HG02981 (cell line): ENCODE measurements around the gene GLB1L2.

Experiments used
- ATAC-seq: cut with Tn5 transposase; IDR thresholded peaks from one replicate; pipeline ENCODE4 v1.9.1; 2021; ENCODE audit warnings: mild to moderate bottlenecking, moderate library complexity; ENCODE audit not compliant: unreplicated experiment

Gene GLB1L2

DNA sequence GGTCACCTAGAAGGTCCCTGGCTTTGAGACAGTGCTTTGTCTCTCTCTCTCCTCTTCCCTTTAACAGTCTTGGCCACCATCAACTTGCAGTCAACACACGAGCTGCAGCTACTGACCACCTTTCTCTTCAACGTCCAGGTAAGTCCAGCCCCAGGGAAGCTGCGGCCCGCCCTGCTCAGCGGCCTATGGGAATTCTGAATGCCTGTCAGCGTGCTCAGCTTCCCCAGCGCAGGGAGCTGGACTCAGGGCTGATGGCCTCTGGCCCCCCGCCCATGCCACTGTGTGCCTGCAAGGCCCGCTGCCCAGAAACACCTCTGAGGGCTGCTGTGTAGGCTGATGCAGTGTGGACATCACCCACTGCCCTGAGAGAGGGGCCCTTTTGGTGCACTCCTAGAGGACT, 32.5 kb downstream of the GLB1L2 start:
- ATAC-seq: no peak

- no peak for ATAC-seq
Measured at GRCh38 chr11:134365011-134365925, 33.5 kb downstream of the GLB1L2 start.

GRCh38 chr11:134366254-134366653, 34.5 kb downstream of the GLB1L2 start:
- no peak for ATAC-seq

- ATAC-seq: no peak
Measured at GRCh38 chr11:134367781-134368180, 36.0 kb downstream of the GLB1L2 start.

- ATAC-seq: no peak
Measured at GRCh38 chr11:134369656-134370525, 38.1 kb downstream of the GLB1L2 start.

- no peak for ATAC-seq
Measured at GRCh38 chr11:134370526-134371435, 39.0 kb downstream of the GLB1L2 start.

DNA sequence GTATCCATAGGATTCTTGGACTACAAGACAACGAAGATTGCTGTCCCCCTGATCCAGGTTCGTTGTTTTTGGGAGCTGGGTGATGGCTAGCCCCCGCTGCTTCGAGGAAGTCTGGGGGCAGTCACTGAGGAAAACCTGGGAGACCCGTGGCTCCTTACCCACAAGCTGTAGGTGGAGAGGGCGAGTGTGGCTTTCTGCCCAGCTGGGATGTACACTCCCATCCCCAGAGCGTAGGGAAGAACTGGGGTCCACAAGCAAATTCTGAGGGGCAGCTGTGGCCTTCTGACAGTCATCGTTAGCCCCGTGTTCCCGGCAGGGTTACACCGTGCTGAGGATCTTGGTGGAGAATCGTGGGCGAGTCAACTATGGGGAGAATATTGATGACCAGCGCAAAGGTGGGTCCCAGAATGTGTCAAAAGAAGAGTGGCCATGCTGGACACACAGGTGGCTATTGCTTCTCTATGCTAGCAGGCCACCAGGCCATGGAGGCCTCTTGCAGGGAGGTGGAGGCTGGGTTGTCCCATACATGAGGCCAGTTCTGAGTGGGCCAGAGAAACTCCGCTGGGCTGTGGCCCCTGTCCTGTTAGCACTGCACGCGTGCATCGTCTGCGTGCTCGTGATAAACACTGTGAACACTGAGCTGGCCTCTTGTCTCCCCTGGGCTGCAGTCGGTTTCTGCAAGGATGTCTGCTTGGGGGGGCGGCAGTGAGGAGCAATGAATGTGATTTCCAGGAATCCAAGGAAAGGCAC, 39.8 kb downstream of the GLB1L2 start:
- ATAC-seq: no peak

- ATAC-seq: no peak
Measured at GRCh38 chr11:134372536-134372935, 40.7 kb downstream of the GLB1L2 start.

GRCh38 chr11:134372961-134373360, 41.2 kb downstream of the GLB1L2 start:
- no peak for ATAC-seq

- no peak for ATAC-seq
Measured at GRCh38 chr11:134373591-134374052, 41.8 kb downstream of the GLB1L2 start.

DNA sequence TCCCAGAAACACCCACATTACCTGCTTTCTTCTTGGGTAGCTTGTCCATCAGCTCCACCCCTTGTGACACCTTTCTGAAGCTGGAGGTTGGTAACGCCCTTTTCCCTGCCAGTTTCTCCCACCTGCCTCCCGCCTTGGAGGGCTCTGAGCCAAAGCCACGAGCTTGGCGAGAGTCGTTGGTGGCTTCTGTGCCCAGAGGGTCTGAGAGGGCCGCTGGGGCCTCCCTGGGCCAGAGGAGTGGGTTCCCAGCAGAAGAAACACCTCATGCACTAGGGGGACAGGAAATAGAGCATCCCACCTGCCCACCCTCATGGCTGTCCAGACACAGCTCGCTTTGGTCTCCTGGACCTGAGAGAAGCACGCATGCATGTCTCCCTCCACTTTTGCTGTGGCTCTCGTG, 42.4 kb downstream of the GLB1L2 start:
- no peak for ATAC-seq

DNA sequence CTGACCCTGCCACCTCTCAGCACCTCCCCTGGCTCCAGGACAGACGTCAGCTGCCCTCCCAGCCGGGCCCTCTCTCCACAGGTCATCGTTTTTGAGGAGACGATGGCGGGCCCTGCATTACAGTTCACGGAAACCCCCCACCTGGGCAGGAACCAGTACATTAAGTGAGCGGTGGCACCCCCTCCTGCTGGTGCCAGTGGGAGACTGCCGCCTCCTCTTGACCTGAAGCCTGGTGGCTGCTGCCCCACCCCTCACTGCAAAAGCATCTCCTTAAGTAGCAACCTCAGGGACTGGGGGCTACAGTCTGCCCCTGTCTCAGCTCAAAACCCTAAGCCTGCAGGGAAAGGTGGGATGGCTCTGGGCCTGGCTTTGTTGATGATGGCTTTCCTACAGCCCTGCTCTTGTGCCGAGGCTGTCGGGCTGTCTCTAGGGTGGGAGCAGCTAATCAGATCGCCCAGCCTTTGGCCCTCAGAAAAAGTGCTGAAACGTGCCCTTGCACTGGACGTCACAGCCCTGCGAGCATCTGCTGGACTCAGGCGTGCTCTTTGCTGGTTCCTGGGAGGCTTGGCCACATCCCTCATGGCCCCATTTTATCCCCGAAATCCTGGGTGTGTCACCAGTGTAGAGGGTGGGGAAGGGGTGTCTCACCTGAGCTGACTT, 43.2 kb downstream of the GLB1L2 start:
- no peak for ATAC-seq

DNA sequence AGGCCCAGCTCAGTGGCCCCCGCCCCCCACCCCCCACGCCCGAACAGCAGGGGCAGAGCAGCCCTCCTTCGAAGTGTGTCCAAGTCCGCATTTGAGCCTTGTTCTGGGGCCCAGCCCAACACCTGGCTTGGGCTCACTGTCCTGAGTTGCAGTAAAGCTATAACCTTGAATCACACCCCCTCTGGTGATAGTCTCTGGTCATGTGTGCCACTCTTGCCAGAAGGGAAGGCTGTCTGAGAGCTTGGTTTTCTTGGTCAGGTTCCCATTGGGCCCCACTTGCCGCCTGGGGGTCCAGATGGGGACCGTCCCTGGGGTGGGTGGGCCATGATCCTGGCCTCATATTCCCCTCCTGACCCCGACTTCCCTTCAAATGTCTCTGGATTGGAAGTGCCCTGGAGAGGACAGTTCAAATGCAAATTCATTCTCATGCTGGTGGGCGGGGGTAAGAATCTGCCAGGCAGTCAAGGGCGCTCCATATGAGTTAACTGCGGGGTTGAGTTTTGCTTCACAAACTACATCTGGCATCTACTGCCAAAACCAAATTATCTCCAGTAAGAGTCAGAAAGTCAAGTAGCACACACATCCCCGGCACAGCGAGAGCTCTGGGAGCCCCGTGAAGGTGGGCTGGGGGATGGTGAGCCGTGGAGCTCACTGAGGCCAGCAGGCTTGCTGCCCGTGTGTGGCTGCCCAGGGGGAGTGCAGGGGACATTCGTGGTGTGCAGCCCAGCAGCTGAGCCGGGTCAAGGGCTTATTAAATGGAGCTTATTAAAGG, 44.5 kb downstream of the GLB1L2 start:
- no peak for ATAC-seq

- no peak for ATAC-seq
Measured at GRCh38 chr11:134377876-134378275, 46.1 kb downstream of the GLB1L2 start.

- ATAC-seq: no peak
Measured at GRCh38 chr11:134379241-134379640, 47.5 kb downstream of the GLB1L2 start.

- no peak for ATAC-seq
Measured at GRCh38 chr11:134380229-134380628, 48.4 kb downstream of the GLB1L2 start.

DNA sequence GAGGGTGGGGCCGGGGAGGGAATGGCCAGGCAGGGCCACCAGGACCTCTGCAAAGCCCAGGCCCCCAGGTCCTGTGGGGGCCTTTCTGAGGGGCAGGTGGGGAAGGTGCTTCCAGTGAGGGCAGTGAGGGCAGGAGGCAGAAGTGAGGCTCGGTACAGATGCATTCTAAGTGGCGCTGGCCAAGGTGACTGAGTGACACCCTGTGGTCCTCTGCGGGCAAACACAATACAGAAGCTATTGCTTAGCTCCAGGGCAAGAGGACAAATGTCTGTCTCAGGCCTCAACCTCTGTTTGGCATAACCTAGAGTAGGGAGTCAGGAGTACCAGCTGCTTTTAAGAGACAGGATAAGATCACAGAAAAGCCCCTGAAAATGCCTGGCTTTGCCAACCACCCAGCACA, 49.0 kb downstream of the GLB1L2 start:
- ATAC-seq: no peak

DNA sequence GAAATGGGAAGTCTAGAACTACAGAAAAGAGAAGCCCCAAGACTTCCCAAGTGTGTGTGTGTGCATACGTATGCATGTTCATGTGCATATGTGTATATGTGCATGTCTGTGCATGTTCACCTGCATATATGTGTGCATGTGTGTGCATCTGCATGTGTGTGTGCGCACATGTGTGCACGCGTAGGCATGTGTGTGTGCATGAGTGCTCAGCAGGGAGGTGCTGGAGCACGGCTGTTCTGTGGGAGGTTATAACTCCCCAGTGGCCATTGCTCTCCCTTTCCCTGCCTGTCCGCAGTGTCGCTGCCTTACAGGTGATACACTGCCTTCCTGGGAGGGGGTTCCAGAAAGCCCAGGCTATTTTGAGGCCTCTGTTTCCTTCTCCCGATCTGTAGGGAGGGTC, 50.5 kb downstream of the GLB1L2 start:
- no peak for ATAC-seq

GRCh38 chr11:134382830-134383229, 51.0 kb downstream of the GLB1L2 start:
- ATAC-seq: no peak
